HG03025 (cell line): Measurements from ENCODE around the gene ETV4.

Experiments used
- ATAC-seq: cut with Tn5 transposase; IDR thresholded peaks from one replicate; pipeline ENCODE4 v1.9.1; 2021; ENCODE audit warnings: mild to moderate bottlenecking, moderate library complexity; ENCODE audit not compliant: unreplicated experiment, low FRiP score

The ETV4 gene

GRCh38 chr17:43546319-43547188 lies at the start of gene ETV4:
Gene ETV4 (minus strand): TSS chr17:43546340. CDS start chr17:43545617, 723 bp downstream.
- no peak for ATAC-seq

- no peak for ATAC-seq
These were observed 49.3 kb upstream of the ETV4 start for GRCh38 chr17:43595466-43595865.

- no peak for ATAC-seq
These were observed 45.8 kb upstream of the ETV4 start for GRCh38 chr17:43591779-43592562.

GRCh38 chr17:43591001-43591400 lies 44.9 kb upstream of the ETV4 start:
- no peak for ATAC-seq

- no peak for ATAC-seq
These were observed 42.7 kb upstream of the ETV4 start for GRCh38 chr17:43588664-43589435.

GRCh38 chr17:43588121-43588520 lies 42.0 kb upstream of the ETV4 start:
- ATAC-seq: no peak

GRCh38 chr17:43587647-43588046 lies 41.5 kb upstream of the ETV4 start:
- ATAC-seq: no peak

GRCh38 chr17:43584666-43585102 lies 38.5 kb upstream of the ETV4 start:
- ATAC-seq: no peak

GRCh38 chr17:43583332-43583731 lies 37.2 kb upstream of the ETV4 start:
- ATAC-seq: no peak

GRCh38 chr17:43581613-43582012 lies 35.5 kb upstream of the ETV4 start:
- ATAC-seq: no peak

GRCh38 chr17:43581130-43581529 lies 35.0 kb upstream of the ETV4 start:
- no peak for ATAC-seq

GRCh38 chr17:43579566-43580140 lies 33.5 kb upstream of the ETV4 start:
- ATAC-seq: no peak

GRCh38 chr17:43578699-43579565 lies 32.8 kb upstream of the ETV4 start:
- ATAC-seq: no peak

GRCh38 chr17:43578404-43578698 lies 32.2 kb upstream of the ETV4 start:
- ATAC-seq: no peak

- ATAC-seq: no peak
These were observed 31.7 kb upstream of the ETV4 start for GRCh38 chr17:43577664-43578403.

GRCh38 chr17:43576563-43577229 lies 30.6 kb upstream of the ETV4 start:
- no peak for ATAC-seq

- no peak for ATAC-seq
These were observed 28.9 kb upstream of the ETV4 start for GRCh38 chr17:43574896-43575525.

GRCh38 chr17:43574348-43574747 lies 28.2 kb upstream of the ETV4 start:
- no peak for ATAC-seq
